GM12878 (cell line): Measurements from ENCODE around the gene WDR53. TPM values are rescaled to one million over a fixed set of nuclear protein-coding genes. Genes with fewer than 3 reads are reported as not detected.
"Not testable (repeated sequence)": the region's sequence is repeated elsewhere in the genome, so short reads cannot be mapped to it uniquely, and the experiment has no call there.

Experiments used
- ATAC-seq: fragments of 200-7000 bp; cut with Tn5 transposase; 3 replicates; pipeline ENCODE4 v1.9.1; 2020; ENCODE audit warnings: mild to moderate bottlenecking, moderate library complexity
- BruUV-seq: library from RNA; stranded (reverse); fragments of 400-500 nt; replicated peaks from 2 replicates; lab custom pipeline; 2021; lab: Mats Ljungman, UMichigan
- CTCF ChIA-PET: fragments of 300-600 bp; sonication (Branson Sonifier 250); formaldehyde crosslinking; extraction: SDS; loops from one replicate; lab custom pipeline; 2021; ENCODE audit warnings: inconsistent platforms; lab: Yijun Ruan, JAX
- POLR2A ChIA-PET: fragments of 350-600 bp; formaldehyde crosslinking; extraction: SDS; loops from one replicate; lab custom pipeline; 2021; ENCODE audit warnings: inconsistent platforms; lab: Charles Lee
- RAD21 ChIA-PET: fragments of 300-600 bp; sonication (Branson Sonifier 250); formaldehyde crosslinking; loops from one replicate; lab custom pipeline; 2023; ENCODE audit warnings: antibody characterized with exemption; ENCODE audit not compliant: unreplicated experiment; lab: Charles Lee
- SMC1A ChIA-PET: fragments of 300-600 bp; sonication (Branson Sonifier 250); formaldehyde crosslinking; loops from one replicate; lab custom pipeline; 2023; ENCODE audit not compliant: unreplicated experiment, uncharacterized antibody; lab: Charles Lee
- DNase-seq: peaks from one replicate; pipeline ENCODE4 v3.0.0-alpha.2; 2011; ENCODE audit warnings: low read depth, low spot score
- FAIRE-seq: peaks from 3 replicates; lab custom pipeline; 2011; peaks lifted over from hg19 to GRCh38; lab: Jason Lieb, UNC
- H2AFZ ChIP-seq: 2 replicates; pipeline ENCODE4 v1.6.0; 2011; ENCODE audit warnings: low read depth, low read length, control low read depth; ENCODE audit not compliant: control insufficient read depth
- H3K27ac ChIP-seq: 2 replicates; pipeline ENCODE4 v1.5.1; 2011; ENCODE audit warnings: control low read depth; ENCODE audit not compliant: control insufficient read depth, insufficient read depth
- H3K27me3 ChIP-seq, 2 experiments: replicated peaks in 1 of 2; 2 replicates each; pipeline versions ENCODE4 v1.6.0 to v1.6.1; 2011; ENCODE audit warnings: low read length in 1 of 2; ENCODE audit not compliant: control insufficient read depth in 2 of 2, insufficient read depth in 2 of 2
- H3K36me3 ChIP-seq, 2 experiments: 2 replicates each; pipeline ENCODE4 v1.5.1; 2011; ENCODE audit warnings: low read length in 1 of 2; ENCODE audit not compliant: control insufficient read depth in 2 of 2, insufficient read depth in 2 of 2
- H3K4me1 ChIP-seq: 2 replicates; pipeline ENCODE4 v1.6.1; 2011; ENCODE audit warnings: mild to moderate bottlenecking, low read length, moderate library complexity, mixed read lengths; ENCODE audit not compliant: control insufficient read depth, insufficient read depth
- H3K4me2 ChIP-seq: 2 replicates; pipeline ENCODE4 v1.6.0; 2011; ENCODE audit warnings: control low read depth; ENCODE audit not compliant: control insufficient read depth, insufficient read depth
- H3K4me3 ChIP-seq: fragments of 200-600 bp; sonication (generic); 2 replicates; pipeline ENCODE4 v1.5.1; 2016
- H3K79me2 ChIP-seq: 2 replicates; pipeline ENCODE4 v1.6.0; 2011; ENCODE audit warnings: low read length; ENCODE audit not compliant: control insufficient read depth, insufficient read depth
- H3K9ac ChIP-seq: 2 replicates; pipeline ENCODE4 v1.8.0; 2011; ENCODE audit warnings: low read length, control low read depth, mixed read lengths; ENCODE audit not compliant: control insufficient read depth, insufficient read depth
- H3K9me3 ChIP-seq: replicated peaks from 3 replicates; pipeline ENCODE4 v1.5.1; 2011; ENCODE audit warnings: mild to moderate bottlenecking, low read length; ENCODE audit not compliant: control insufficient read depth, insufficient read depth
- H4K20me1 ChIP-seq: 2 replicates; pipeline ENCODE4 v1.6.0; 2011; ENCODE audit not compliant: control insufficient read depth, insufficient read depth
- CEBPZ ChIP-seq: fragments of 150-350 bp; IDR thresholded peaks from 2 replicates; pipeline ENCODE4 v1.6.1; 2016; ENCODE audit warnings: low read depth, low read length
- GATAD2B ChIP-seq: fragments of 450-650 bp; conservative IDR thresholded peaks from 2 replicates; pipeline ENCODE4 v1.6.1; 2017; ENCODE audit warnings: low read depth, mild to moderate bottlenecking, moderate library complexity
- KAT2A ChIP-seq: conservative IDR thresholded peaks from 2 replicates; pipeline ENCODE4 v1.6.1; 2011; ENCODE audit warnings: low read depth, low read length; ENCODE audit not compliant: control insufficient read depth
- NFYB ChIP-seq: IDR thresholded peaks from 2 replicates; pipeline ENCODE4 v1.6.1; 2011; ENCODE audit warnings: low read depth, mild to moderate bottlenecking, low read length, improper control_type of control experiment, moderate library complexity; ENCODE audit not compliant: insufficient read depth
- SMARCA5 ChIP-seq: fragments of 450-650 bp; IDR thresholded peaks from 2 replicates; pipeline ENCODE4 v1.6.1; 2017; ENCODE audit warnings: mild to moderate bottlenecking
- ZNF384 ChIP-seq: IDR thresholded peaks from 2 replicates; pipeline ENCODE4 v1.6.1; 2012; ENCODE audit warnings: low read depth, mild to moderate bottlenecking, low read length, improper control_type of control experiment, borderline replicate concordance
- WGBS: methylation state at CpG from one replicate; pipeline ENCODE4 v1.1.6; 2016; ENCODE audit warnings: low lambda C conversion rate; ENCODE audit not compliant: insufficient replicate concordance, insufficient coverage; ENCODE audit errors: missing lambda C conversion rate; 5-methylcytosine and 5-hydroxymethylcytosine counted together
- in situ Hi-C: fragments of 300-500 bp; cut with MboI; formaldehyde crosslinking; loops from 9 replicates; pipeline ENCODE4 v1.14.3; 2018; ENCODE audit warnings: mixed read lengths
- intact Hi-C: fragments of 100-400 bp; cut with micrococcal nuclease; formaldehyde crosslinking; loops from one replicate; pipeline ENCODE4 v1.14.2; 2022; ENCODE audit not compliant: unreplicated experiment
- polyA plus RNA-seq, 11 experiments: library from polyadenylated mRNA; depleted of rRNA in 4 of 11; unstranded in 6 of 11; stranded (reverse) in 5 of 11; fragments of >200 nt; fragmentation: Nextera tagmentation in 4 of 11; fragmentation: Illumina TruSeq in 1 of 11; extraction: Ambion mirVana in 4 of 11; extraction: Trizol in 1 of 11; gene quantifications; 1 replicate in 1 of 11; 2 replicates in 10 of 11; pipeline versions ENCODE4 v1.2.1 to v1.2.3, GENCODE V29; 2011 to 2016; ENCODE audit warnings: inconsistent platforms in 2 of 11, missing spikeins in 2 of 11, low read depth in 1 of 11
- total RNA-seq, 4 experiments: library from RNA; depleted of rRNA in 3 of 4; stranded (reverse); fragments of >200 nt in 3 of 4; fragmentation: Illumina TruSeq in 1 of 4; extraction: Trizol in 1 of 4; gene quantifications; 2 replicates each; pipeline versions ENCODE4 v1.2.1 to v1.2.3, GENCODE V29; 2013 to 2021

The WDR53 gene
- total and polyA plus RNA-seq, 10 of the 15 experiments (the other 5 are each of a cell fraction or from before 2014, with no cell fraction given), result 7.7 to 20.3 (median 15.7) TPM

DNA sequence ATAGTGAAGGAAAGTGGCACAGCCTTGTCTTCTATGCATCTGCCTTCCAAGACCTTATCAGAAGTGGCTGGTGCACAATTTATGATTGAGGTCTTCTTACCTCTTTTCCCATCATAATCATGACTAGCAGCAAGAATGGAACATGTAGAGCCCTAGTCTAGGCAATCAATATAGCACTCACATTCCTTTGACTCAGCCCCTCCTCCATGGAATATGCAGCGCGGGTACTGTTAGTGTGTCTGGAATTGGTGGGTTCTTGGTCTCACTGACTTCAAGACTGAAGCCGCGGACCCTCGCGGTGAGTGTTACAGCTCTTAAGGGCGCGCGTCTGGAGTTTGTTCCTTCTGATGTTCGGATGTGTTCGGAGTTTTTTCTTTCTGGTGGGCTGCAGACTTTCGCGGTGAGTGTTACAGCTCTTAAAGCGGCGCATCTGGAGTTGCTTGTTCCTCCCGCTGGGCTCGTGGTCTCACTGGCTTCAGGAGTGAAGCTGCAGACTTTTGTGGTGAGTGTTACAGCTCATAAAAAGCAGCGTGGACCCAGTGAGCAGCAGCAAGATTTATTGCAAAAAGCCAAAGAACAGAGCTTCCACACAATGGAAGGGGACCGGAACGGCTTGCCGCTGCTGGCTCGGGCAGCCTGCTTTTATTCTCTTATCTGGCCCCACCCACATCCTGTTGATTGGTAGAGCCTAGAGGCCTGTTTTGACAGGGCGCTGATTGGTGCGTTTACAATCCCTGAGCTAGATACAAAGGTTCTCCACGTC, 29.8 kb upstream of the WDR53 start:
- peak; percentile 56; the same call in 1 of the 2 replicates for TF ChIP-seq NFYB
- H3K4me1 ChIP-seq, H4K20me1 ChIP-seq, H3K36me3 ChIP-seq, CTCF ChIA-PET, SMC1A ChIA-PET, H3K9me3 ChIP-seq, H3K27me3 ChIP-seq, H3K79me2 ChIP-seq, FAIRE-seq, in situ Hi-C loops, ATAC-seq, H3K4me3 ChIP-seq, intact Hi-C loops, BruUV-seq, H3K27ac ChIP-seq, DNase-seq, H3K9ac ChIP-seq, H2AFZ ChIP-seq: not testable (repeated sequence)
- ChIA-PET RAD21 (interaction anchor here (0.6 to 0.8 kb wide), 2 partner anchors 92 to 553 kb away, joined by 3 read pairs; no protein-coding TSS in a partner anchor), POLR2A (interaction anchor here (0.6 kb wide), 1 partner anchor 9 kb away, joined by 6 read pairs; no protein-coding TSS in a partner anchor)
- peak overlapping the region; percentile 17; the same call in 1 of the 2 replicates for H3K4me2 ChIP-seq
- 86% methylated on average over 25 of the region's 25 CpGs for WGBS

- intact Hi-C loops, result no loop called here
These were observed 28.0 kb upstream of the WDR53 start for GRCh38 chr3:196596355-196596754.

More at GRCh38 chr3:196596355-196596754, 28.0 kb upstream of the WDR53 start:
- Histone ChIP-seq H3K27ac (no peak overlapping the region), H3K9me3 (no peaks in the 10 kb centered on the region), H3K9ac (no peak overlapping the region), H3K36me3 (no peaks in the 10 kb centered on the region), H4K20me1 (no peaks in the 10 kb centered on the region), H3K4me2 (no peak overlapping the region), H2AFZ (no peak overlapping the region), H3K4me3 (no peak overlapping the region), H3K4me1 (no peaks in the 10 kb centered on the region), H3K27me3 (peaks cover 0 to 2% of the 10 kb centered on the region in 2 experiments; a peak in 2 of 4 replicates), H3K79me2 (no peaks in the 10 kb centered on the region)
- FAIRE-seq (no peak), ATAC-seq (peak; percentile 53), DNase-seq (no peak)
- no TSS peak for BruUV-seq
- TF ChIP-seq SMARCA5 (no peak), GATAD2B (no peak), CEBPZ (no peak), ZNF384 (no peak), KAT2A (no peak)
- in situ Hi-C loops, result no loop called here
- SMC1A ChIA-PET, result interaction anchor here (1.2 kb wide), 1 partner anchor 12 kb away, joined by 4 read pairs; no protein-coding TSS in a partner anchor
- CTCF ChIA-PET, result interaction anchor here (0.7 to 1.5 kb wide), 3 partner anchors 13 to 241 kb away, joined by 3 to 4 read pairs (median 3); no protein-coding TSS in a partner anchor
- RAD21 ChIA-PET, result no interaction called here
- POLR2A ChIA-PET, result interaction anchor here (0.6 kb wide), 1 partner anchor 227 kb away, joined by 4 read pairs; no protein-coding TSS in a partner anchor
- 0% methylated on average over 5 of the region's 5 CpGs for WGBS
